ENCODE results near the gene WFIKKN1. TPM values are rescaled to one million over a fixed set of nuclear protein-coding genes. Genes with fewer than 3 reads are reported as not detected.

Gene WFIKKN1
- total and polyA plus RNA-seq, 2 of the 13 experiments (the other 11 are each of a cell fraction or from before 2014, with no cell fraction given) = 1.7 to 4.9 TPM

- TF ChIP-seq SP4 (CRISPR knock-in tag; IDR thresholded peaks at IDR 0.05) = no peak
- TF ChIP-seq ZNF33B (CRISPR knock-in tag; IDR thresholded peaks at IDR 0.05) = no peak
- TF ChIP-seq ZNF274 (CRISPR knock-in tag; IDR thresholded peaks at IDR 0.05) = no peak
- TF ChIP-seq, protein P1, sequence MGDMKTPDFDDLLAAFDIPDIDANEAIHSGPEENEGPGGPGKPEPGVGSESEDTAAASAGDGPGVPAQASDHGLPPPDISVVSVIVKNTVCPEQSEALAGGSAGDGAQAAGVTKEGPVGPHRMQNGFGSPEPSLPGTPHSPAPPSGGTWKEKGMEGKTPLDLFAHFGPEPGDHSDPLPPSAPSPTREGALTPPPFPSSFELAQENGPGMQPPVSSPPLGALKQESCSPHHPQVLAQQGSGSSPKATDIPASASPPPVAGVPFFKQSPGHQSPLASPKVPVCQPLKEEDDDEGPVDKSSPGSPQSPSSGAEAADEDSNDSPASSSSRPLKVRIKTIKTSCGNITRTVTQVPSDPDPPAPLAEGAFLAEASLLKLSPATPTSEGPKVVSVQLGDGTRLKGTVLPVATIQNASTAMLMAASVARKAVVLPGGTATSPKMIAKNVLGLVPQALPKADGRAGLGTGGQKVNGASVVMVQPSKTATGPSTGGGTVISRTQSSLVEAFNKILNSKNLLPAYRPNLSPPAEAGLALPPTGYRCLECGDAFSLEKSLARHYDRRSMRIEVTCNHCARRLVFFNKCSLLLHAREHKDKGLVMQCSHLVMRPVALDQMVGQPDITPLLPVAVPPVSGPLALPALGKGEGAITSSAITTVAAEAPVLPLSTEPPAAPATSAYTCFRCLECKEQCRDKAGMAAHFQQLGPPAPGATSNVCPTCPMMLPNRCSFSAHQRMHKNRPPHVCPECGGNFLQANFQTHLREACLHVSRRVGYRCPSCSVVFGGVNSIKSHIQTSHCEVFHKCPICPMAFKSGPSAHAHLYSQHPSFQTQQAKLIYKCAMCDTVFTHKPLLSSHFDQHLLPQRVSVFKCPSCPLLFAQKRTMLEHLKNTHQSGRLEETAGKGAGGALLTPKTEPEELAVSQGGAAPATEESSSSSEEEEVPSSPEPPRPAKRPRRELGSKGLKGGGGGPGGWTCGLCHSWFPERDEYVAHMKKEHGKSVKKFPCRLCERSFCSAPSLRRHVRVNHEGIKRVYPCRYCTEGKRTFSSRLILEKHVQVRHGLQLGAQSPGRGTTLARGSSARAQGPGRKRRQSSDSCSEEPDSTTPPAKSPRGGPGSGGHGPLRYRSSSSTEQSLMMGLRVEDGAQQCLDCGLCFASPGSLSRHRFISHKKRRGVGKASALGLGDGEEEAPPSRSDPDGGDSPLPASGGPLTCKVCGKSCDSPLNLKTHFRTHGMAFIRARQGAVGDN (CRISPR knock-in tag; IDR thresholded peaks at IDR 0.05) = peak; percentile 31; the same call in 1 of the 2 replicates
- TF ChIP-seq, protein P2, sequence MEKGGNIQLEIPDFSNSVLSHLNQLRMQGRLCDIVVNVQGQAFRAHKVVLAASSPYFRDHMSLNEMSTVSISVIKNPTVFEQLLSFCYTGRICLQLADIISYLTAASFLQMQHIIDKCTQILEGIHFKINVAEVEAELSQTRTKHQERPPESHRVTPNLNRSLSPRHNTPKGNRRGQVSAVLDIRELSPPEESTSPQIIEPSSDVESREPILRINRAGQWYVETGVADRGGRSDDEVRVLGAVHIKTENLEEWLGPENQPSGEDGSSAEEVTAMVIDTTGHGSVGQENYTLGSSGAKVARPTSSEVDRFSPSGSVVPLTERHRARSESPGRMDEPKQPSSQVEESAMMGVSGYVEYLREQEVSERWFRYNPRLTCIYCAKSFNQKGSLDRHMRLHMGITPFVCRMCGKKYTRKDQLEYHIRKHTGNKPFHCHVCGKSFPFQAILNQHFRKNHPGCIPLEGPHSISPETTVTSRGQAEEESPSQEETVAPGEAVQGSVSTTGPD (CRISPR knock-in tag; IDR thresholded peaks at IDR 0.05) = no peak
- no peak for TF ChIP-seq CREB3 (CRISPR knock-in tag; IDR thresholded peaks at IDR 0.05)
- no peak for TF ChIP-seq NCOA5 (CRISPR knock-in tag; IDR thresholded peaks at IDR 0.05)
- no peak for TF ChIP-seq ZNF34 (CRISPR knock-in tag; IDR thresholded peaks at IDR 0.05; ENCODE audit: borderline replicate concordance)
- TF ChIP-seq ZNF235 (CRISPR knock-in tag; IDR thresholded peaks at IDR 0.05; ENCODE audit: borderline replicate concordance) = no peak
- no peak for TF ChIP-seq NRL (CRISPR knock-in tag; IDR thresholded peaks at IDR 0.05; ENCODE audit: borderline replicate concordance)
- TF ChIP-seq FLYWCH1 (CRISPR knock-in tag; IDR thresholded peaks at IDR 0.05) = no peak
- TF ChIP-seq TFDP2 (CRISPR knock-in tag; IDR thresholded peaks at IDR 0.05) = no peak
- no peak for TF ChIP-seq ZNF367 (CRISPR knock-in tag; IDR thresholded peaks at IDR 0.05; ENCODE audit: borderline replicate concordance)
- TF ChIP-seq REPIN1 (CRISPR knock-in tag; IDR thresholded peaks at IDR 0.05; ENCODE audit: borderline replicate concordance, low read depth) = no peak
Observed at GRCh38 chr16:627454-628239, 3.1 kb upstream of the WFIKKN1 start (continued).
